ENCODE data around the gene SAMD3.
A peak's percentile ranks its signal among the peaks of the same experiment; 100 is the strongest.
"Not testable (repeated sequence)": the region's sequence is repeated elsewhere in the genome, so short reads cannot be mapped to it uniquely, and the experiment has no call there.

Gene SAMD3

DNA sequence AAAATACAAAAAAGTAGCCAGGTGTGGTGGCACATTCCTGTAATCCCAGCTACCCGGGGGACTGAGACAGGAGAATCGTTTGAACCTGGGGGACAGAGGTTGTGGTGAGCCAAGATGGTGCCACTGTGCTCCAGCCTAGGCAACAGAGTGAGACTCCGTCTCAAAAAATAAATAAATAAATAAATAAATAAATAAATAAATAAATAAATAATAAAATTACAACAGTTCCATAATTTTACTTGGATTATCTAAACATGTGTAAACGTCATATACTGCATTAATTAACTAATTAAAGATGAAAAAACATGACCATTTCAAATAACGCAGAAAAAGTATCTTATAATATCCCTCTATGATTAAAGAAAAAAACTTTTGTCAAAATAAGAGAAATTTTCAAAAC is 65.8 kb downstream of the SAMD3 start:
- no peak for DNase-seq (ENCODE audit: low read depth)
- no peak overlapping the region for H3K4me3 ChIP-seq (ENCODE audit: low read depth, low read length)
- TF ChIP-seq, protein P1, sequence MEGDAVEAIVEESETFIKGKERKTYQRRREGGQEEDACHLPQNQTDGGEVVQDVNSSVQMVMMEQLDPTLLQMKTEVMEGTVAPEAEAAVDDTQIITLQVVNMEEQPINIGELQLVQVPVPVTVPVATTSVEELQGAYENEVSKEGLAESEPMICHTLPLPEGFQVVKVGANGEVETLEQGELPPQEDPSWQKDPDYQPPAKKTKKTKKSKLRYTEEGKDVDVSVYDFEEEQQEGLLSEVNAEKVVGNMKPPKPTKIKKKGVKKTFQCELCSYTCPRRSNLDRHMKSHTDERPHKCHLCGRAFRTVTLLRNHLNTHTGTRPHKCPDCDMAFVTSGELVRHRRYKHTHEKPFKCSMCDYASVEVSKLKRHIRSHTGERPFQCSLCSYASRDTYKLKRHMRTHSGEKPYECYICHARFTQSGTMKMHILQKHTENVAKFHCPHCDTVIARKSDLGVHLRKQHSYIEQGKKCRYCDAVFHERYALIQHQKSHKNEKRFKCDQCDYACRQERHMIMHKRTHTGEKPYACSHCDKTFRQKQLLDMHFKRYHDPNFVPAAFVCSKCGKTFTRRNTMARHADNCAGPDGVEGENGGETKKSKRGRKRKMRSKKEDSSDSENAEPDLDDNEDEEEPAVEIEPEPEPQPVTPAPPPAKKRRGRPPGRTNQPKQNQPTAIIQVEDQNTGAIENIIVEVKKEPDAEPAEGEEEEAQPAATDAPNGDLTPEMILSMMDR (IDR thresholded peaks at IDR 0.05; ENCODE audit: control insufficient read depth, extremely low read depth, insufficient read depth): no peak

DNA sequence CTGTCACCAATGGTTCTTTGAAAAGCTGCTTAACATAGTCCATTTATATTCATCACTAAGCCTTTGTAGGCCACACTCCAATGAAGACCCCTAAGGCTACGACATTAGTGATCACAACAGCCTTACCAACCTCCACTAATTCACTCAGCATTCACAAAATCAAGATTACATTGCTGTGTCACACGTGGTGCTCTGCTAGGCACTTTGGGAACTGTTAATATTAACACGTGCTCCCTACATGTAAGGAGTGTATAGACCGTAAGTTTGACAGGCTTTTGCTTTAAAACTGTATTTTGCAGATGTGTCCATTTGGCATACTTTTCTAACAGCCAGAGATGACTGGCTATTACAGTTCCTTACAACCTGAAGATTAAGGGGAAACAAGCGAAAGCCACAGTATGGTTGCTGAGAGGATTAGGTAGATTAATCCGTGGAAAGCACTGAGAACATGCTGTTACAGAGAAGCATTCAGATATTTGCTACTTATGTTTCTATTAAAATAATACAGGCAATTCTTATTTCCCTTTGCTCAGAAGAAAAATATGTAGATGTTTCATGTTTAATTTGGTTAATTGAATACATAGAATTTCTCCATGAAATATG is 69.7 kb downstream of the SAMD3 start:
- TF ChIP-seq, protein P1 (IDR thresholded peaks at IDR 0.05; ENCODE audit: control insufficient read depth, extremely low read depth, insufficient read depth): no peak
- H3K4me3 ChIP-seq (ENCODE audit: low read depth, low read length): no peak overlapping the region
- no peak for DNase-seq (ENCODE audit: low read depth)

DNA sequence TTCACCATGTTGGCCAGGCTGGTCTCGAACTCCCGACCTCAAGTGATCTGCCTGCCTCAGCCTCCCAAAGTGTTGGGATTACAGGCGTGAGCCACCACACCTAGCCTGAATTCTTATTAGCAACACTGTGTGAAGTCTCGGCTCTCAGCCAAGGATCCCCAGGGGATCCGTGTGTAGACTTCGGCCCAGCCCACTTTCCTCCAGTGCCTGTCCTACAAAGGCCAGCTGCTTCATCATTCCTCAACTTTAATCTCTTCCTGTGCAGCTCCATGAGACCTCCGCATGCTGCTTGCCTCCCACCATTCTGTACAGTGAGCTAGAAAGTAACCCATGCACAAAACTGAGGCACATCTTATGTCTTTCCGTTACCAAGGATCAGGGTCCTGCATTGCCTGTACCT is 71.8 kb downstream of the SAMD3 start:
- TF ChIP-seq, protein P1 (IDR thresholded peaks at IDR 0.05; ENCODE audit: control insufficient read depth, extremely low read depth, insufficient read depth): no peak
- H3K4me3 ChIP-seq (ENCODE audit: low read depth, low read length): no peak overlapping the region
- DNase-seq (ENCODE audit: low read depth): no peak

DNA sequence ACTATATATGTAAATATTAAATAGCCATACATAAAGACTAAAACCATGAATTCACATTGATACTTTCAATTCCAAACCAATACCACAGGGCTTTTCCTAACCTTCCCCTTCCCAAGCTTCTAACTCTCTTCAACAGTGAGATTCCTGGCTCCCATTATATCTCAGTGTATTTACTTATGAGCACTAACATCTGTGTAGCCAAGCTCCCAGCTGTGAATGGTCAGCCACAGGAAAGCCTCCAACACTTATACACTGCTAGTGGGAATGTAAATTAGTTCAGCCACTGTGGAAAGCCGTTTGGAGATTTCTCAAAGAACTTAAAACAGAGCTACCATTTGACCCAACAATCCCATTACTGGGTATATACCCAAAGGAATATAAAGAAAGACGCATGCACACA is 73.7 kb downstream of the SAMD3 start:
- not testable (repeated sequence) for H3K4me3 ChIP-seq (ENCODE audit: low read depth, low read length); DNase-seq (ENCODE audit: low read depth)

DNA sequence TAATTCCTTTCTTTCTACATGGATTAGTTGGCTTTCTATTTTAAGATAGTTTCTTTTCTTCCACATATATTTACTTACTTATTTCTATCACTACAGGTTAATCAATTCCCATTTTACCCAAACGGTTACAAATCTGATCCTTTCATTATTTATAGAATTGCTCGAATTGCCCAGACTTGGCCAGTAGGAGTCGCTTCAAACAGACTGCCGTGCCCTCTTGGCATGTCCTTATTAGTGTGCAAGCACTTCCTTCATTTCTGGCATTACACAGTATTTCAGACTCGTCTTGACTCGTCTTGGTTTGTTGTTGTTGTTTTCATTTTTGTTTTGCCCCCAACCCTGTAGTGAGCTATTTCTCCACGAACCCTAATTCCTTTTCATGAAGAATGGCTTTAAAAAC is 74.6 kb downstream of the SAMD3 start:
- TF ChIP-seq, protein P1 (IDR thresholded peaks at IDR 0.05; ENCODE audit: control insufficient read depth, extremely low read depth, insufficient read depth): peak; percentile 50
- peak; percentile 22 for DNase-seq (ENCODE audit: low read depth)
- no peak overlapping the region for H3K4me3 ChIP-seq (ENCODE audit: low read depth, low read length)

DNA sequence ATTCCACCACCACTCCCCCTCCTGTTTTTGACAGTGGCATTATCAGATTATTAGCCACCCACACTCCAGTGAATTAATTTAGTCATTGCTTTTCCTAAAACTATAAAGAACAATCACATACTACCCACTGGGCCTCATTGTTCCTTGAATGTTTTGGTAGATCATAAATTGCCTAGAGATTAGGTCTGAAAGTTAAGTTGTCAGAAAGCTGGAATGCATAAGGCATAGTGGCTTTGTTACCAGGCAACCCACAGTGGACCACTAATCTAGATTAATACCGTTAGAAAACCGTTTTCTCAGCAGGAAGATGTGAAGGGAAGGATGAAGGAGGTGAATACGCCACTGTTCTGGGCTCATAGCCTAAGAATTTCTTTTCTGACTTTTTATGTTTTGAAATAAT is 75.6 kb downstream of the SAMD3 start:
- TF ChIP-seq, protein P1 (IDR thresholded peaks at IDR 0.05; ENCODE audit: control insufficient read depth, extremely low read depth, insufficient read depth): no peak
- no peak overlapping the region for H3K4me3 ChIP-seq (ENCODE audit: low read depth, low read length)
- no peak for DNase-seq (ENCODE audit: low read depth)

DNA sequence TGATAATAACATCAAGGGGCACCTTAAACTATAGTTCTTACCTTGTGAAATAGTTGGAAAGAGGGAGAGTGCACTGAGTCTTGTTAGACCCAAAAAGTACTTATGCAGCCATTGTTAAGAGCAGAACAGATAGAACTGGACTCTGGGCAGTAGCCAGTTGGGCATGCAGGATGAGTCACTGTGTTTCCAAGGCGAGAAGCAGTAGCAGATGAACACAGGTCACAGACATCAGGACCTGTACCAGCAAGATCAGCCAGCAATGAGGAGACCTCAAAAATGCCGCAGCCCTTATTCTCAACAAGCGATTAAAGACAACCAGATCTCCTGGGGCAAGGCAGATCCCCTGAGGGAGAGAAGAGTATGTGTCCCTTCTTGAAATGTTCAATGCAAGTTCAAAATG is 79.0 kb downstream of the SAMD3 start:
- TF ChIP-seq, protein P1 (IDR thresholded peaks at IDR 0.05; ENCODE audit: control insufficient read depth, extremely low read depth, insufficient read depth): no peak
- no peak overlapping the region for H3K4me3 ChIP-seq (ENCODE audit: low read depth, low read length)
- no peak for DNase-seq (ENCODE audit: low read depth)

All from LNCaP clone FGC (cell line).